K562 (cell line): ENCODE results near the gene OBSCN.

ENCODE experiments used
- BACH1 ChIP-seq: fragments of 200-800 bp; sonication (Bioruptor generic); IDR thresholded peaks from 2 replicates; pipeline ENCODE4 v1.6.1; 2016; ENCODE audit warnings: missing genetic modification characterization, missing compliant biosample characterization
- BCLAF1 ChIP-seq, 2 experiments: fragments of 450-650 bp in 1 of 2; IDR thresholded peaks; 2 replicates each; pipeline ENCODE4 v1.6.1; 2011 to 2017; ENCODE audit warnings: low read depth in 2 of 2, antibody characterized with exemption in 1 of 2, borderline replicate concordance in 1 of 2, low read length in 1 of 2, mild to moderate bottlenecking in 1 of 2, mixed read lengths in 1 of 2; ENCODE audit not compliant: control insufficient read depth in 1 of 2
- BRD4 ChIP-seq: fragments of 200-600 bp; sonication (generic); IDR thresholded peaks from 2 replicates; pipeline ENCODE4 v1.6.1; 2017; ENCODE audit warnings: inconsistent platforms
- GATAD2A ChIP-seq: fragments of 450-650 bp; IDR thresholded peaks from 2 replicates; pipeline ENCODE4 v1.6.1; 2017
- KAT7 ChIP-seq: sonication (generic); formaldehyde crosslinking; IDR thresholded peaks from 2 replicates; pipeline ENCODE4 v1.8.0; 2022; ENCODE audit warnings: missing genetic modification reagents, mild to moderate bottlenecking, borderline replicate concordance
- ZFP30 ChIP-seq: fragments of 250-450 bp; sonication (Bioruptor Pico); IDR thresholded peaks from 2 replicates; pipeline ENCODE4 v1.8.0; 2022; ENCODE audit warnings: moderate library complexity, mild to moderate bottlenecking, inconsistent platforms, borderline replicate concordance

DNA sequence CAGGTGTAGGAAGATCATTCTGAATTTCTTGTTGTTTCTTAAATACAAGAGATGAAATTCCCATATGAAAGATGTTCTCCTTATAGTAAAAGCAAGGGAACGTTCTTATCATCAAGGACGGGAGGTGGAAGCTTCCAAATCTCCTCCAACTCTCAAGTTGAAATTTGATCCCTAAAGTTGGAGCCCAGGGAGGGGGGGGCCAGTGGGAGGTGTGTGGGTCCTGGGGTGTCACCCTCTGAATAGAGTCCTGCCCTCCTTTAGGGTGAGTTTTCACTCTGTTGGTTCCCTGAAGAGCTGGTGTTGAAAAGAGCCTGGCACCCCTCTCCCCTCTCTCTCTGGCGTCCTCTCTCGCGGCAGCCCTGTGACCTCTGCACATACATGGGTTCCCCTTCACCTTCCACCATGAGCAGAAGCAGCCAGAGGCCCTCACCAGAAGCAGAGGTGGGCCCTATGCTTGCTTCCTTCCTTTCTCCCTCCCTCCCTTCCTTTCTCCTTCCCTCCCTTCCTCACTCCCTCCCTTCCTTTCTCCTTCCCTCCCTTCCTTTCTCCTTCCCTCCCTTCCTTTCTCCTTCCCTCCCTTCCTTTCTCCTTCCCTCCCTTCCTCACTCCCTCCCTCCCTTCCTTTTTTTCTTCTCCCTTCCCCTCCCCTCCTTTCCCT lies 218.8 kb downstream of the OBSCN start:
- TF ChIP-seq ZFP30 (CRISPR knock-in tag): no peak
- TF ChIP-seq BACH1 (tag): no peak
- no peak for TF ChIP-seq GATAD2A
- no peak for TF ChIP-seq BCLAF1 (IDR thresholded peaks at IDR 0.05; ENCODE audit: borderline replicate concordance in 1 of 2, control insufficient read depth in 1 of 2, low read depth in 2 of 2, low read length in 1 of 2)
- TF ChIP-seq BRD4: no peak
- no peak for TF ChIP-seq KAT7 (CRISPR knock-in tag)
